Activated effector memory CD4-positive, alpha-beta T cell treated with Interleukin-2 at 50 U/mL for 16 hours (primary cell): ENCODE results near the gene RMI2.
"Not testable (repeated sequence)": the region's sequence is repeated elsewhere in the genome, so short reads cannot be mapped to it uniquely, and the experiment has no call there.

Experiments used
- DNase-seq: peaks from one replicate; pipeline ENCODE4 v3.0.0-alpha.2; 2020

RMI2 gene

DNA sequence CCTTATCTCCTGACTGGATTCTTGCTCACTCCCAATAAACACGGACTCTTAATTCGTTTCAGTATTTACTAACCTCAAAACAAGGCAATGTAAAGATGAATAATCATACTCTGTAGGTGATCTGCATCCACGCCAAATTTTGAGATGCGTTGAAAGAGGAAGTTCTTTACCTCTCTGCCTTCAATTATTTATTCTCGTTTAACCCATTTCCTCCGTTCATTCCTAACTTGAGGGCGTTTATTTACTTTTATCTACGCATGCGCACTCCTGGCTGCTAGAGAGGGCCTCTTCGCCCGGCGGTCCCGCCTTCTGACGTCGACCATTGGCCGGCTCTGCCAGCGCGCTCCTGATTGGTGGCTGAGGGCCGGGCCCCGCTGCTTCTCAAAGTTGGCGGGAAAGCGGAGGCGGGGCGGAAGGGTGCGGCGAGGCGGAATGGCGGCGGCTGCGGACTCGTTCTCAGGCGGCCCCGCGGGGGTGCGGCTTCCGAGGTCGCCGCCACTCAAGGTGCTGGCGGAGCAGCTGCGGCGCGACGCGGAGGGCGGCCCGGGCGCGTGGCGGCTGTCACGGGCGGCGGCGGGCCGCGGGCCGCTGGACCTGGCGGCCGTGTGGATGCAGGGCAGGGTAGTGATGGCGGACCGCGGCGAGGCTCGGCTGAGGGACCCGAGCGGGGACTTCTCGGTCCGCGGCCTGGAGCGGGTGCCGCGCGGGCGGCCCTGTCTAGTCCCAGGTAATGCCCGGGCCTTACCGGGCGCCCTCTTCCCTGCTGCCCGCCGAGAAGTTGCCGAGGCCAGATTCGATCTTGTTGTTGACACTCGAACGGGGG lies at the start of gene RMI2:
RMI2 (plus strand) TSS at position 420 of the 823 bp plus-strand sequence; CDS start at position 433, 13 bp downstream.
- DNase-seq: peak; percentile 95

DNA sequence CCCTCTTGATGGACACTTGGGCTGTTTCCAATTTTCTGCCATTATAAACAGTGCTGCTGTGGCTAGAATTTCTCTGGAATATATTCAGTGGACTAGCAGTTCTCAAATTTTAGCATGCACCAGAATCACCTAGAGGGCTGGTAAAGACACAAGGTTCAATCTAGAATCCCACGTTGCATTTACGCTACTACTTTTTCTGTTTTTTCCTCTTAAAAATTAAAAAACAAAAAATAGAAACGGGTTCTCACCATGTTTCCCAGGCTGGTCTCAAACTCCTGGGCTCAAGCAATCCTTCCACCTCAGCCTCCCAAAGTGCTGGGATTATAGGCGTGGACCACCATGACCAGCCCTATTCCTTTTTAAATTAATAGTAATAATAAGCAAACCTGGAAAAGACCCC lies 49.6 kb upstream of the RMI2 start:
- DNase-seq: no peak

DNA sequence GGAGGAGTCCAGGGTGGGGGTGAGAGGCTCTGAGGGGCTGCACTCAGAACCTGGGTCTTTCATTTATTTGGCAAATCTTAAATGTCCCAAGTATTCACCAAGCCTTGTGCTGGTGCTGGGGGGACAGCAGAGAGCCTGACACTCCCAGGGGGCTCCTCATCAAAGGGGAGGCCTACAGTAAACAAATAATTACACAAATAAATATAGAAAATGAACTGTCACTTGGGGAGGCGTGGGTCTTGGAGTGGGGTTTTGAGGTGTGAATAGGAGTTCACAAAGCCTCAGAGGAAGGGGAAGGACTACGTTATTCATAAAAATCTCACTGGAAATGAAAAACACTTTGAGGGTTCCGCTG lies 48.9 kb upstream of the RMI2 start:
- DNase-seq: no peak

DNA sequence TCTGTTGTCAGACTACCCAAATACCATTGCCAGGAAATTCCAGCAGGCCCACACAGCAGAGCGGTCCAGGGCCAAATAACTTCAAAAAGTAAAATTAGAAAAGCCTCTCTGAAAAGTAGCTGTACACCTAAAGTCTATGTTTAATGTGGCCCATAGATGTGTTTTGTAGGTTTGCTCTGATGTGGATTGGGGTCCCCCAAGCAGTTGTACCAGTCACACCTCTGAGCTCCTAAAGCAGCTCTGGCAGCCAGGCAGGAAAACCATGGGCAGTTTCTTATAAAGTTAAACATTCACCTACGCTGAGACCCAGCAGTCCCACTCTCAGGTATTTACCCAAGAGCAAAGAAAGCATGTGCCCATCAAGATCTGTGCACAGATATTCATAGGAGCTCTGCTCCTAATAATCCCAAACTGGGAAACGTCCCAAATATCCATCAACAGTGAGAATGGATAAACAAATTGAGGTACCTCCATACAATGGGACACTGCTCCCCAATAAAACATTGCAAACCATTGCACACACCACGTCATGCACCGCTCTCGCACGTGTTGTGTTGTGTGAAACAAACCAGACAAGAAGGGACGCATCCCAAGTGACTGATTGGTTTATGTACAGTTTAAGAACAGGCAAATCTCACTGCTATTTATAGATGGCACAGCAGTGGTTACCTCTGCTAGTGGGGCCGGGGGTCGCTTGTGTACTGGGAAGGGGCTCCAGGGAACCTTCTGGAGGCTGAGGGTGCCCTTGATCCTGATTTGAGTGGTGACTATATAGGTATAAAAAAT lies 48.4 kb upstream of the RMI2 start:
- no peak for DNase-seq

DNA sequence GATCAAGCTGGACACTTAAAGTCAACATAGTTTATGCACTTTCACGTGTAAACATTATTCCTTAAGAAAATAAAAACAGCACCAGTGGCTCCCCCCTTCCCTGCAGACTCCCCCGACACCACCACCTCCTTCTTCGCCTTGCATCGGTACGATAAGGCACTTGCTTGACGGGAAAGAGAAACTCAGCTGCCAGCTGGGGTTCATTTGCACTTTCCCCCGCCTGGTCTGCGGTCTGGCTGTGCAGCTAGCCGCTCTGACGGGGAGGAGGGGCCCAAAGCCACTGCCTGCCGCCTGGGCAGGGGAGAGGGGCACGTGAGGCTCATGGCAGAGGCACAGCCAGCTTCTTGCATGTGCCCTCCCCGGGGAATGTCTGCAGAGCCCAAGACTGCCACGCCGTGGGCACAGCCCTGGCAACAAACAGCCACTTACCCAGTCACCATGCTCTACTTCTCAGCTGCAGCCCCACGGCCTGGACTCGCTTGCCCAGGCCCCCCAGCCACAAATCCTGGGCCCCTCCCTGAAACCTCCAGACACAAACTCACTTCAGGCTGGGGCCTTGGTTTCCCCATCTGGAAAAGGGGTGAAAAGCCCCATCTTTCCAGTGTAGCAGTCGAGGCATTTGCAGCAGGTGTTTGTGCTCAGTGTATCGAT lies 47.6 kb upstream of the RMI2 start:
- peak; percentile 50 for DNase-seq

DNA sequence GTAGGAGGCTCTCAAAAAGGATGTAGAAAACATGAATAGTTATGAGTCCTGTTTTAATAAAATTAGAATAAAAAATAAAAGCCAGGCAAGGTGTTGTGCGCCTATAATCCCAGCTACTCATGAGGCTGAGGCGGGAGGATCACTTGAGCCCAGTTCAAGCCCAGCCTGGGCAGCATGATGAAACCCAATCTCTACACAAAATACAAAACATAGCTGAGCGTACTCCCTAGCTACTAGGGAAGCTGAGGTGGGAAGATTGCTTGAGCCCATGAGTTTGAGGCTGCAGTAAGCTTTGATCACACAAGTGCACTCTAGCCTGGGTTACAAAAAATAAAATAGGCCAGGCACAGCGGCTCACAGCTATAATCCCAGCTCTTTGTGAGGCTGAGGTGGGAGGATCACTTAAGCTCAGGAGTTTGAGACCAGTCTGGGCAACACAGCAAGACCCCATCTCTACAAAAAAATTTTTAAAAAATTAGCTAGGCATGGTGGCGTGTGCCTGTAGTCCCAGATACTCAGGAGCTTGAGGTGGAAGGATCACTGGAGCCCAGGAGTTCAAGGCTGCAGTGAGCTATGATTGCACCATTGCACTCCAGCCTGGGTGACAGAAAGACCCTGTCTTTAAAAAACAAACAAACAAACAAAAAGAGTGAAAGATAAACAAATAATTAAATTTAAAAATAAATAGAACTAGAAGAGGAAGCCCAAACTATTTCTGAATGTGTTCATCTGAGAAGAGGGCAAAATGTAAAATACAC lies 46.9 kb upstream of the RMI2 start:
- DNase-seq: no peak

DNA sequence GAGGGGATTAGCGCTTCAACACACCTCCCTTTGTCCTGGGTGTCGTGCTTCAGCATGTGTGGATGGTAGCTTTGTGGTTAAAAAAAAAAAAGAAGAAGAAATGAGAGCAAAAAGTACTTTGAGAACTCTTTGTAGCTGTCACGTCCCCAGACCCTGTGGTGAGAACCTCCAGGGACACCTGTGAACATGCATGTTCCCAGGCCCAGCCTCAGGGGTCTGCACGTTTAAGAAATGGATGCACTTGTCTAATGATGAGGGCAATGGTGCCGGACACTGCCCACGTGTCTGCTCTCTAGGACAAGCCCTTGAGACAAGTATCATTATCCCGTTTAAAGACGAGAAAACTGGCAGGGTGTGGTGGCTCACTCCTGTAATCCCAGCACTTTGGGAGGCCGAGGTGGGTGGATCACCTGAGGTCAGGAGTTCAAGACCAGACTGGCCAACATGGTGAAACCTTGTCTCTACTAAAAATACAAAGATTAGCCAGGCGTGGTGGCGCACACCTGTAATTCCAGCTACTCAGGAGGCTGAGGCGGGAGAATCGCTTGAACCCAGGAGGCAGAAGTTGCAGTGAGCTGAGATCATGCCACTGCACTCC lies 46.2 kb upstream of the RMI2 start:
- not testable (repeated sequence) for DNase-seq

DNA sequence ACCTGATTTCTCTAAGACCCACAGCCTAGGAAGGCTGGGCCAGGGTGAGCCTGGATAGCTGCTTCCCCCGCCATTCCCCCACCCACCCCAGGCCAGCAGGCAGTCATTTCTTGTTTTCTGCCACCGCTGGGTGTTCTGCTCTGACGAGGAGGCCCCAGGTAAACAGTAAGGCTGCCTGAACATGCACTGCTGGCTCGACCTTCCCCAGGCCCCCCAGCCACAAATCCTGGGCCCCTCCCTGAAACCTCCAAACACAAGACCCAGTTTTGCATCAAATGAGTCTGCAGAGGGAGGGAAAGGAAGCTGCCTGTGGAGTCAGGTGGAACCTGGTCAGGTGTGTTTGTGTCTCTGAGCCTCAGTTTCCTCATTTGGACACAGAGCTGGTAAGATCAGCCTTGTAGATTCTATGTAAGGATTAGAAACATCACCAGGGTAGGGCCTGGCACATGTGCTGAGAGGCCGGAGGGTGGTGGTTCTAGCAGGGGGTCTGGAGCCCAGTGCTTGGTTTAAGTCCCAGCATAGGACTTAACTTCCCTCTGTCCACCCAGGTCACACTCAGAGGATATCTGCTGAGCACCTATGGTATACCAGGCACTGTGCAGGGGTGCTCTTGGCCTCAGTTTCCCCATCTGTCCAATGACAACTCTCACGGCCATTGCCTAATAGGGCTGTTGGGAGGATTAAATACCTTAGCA lies 45.2 kb upstream of the RMI2 start:
- no peak for DNase-seq

DNA sequence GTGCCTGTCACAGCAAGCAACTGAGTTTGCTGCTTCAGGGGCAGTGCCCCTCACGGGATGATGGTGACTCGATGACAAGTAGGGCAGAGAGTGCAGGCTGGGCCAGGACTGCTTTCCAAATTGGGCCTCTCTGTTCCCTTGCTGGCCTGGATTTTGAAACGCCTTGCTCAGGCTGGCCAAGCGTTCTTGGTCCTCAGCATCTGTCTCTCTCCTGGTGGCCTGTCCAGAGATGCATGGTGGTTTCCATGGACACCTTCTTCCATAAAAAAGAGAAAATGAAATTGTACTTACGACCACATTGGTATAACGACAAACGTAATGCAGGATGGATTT lies 44.7 kb upstream of the RMI2 start:
- no peak for DNase-seq

DNA sequence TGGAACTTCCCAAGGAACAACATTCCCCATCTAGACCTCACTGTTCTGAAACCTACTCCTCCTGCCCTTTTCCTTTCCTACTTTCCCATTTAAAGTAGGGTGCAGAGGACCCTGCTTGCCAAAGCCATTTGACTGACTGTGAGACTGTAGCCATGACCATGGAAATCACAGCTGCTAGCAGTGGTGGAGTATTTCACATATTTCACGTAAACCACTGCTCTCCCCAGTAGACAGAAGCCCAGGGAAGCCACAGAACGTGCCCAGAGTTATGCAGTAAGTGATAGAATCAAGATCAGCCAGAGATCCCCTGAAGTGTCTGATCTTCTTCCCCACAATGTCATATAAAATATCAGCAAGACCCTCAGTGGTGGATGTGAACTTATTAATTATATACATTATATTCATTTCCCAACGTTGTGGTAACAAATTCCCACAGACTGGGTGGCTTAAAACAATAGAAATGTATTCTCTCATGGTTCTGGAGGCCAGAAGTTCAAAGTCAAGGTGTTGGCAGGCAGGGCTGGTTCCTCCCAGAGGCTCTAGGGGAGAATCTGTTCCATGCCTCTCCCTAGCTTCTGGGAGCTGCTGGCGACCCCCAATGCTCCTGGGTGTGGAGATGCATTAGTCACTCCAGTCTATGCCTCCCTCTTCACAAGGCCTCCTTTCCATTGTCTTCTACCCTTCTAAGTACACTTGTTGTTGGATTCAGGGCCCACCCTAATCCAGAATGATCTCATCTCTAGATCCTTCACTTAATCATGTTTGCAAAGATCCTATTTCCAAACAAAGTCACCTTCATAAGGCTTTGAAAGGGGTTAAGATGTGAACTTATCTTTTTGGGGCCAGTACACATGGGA lies 43.4 kb upstream of the RMI2 start:
- no peak for DNase-seq

DNA sequence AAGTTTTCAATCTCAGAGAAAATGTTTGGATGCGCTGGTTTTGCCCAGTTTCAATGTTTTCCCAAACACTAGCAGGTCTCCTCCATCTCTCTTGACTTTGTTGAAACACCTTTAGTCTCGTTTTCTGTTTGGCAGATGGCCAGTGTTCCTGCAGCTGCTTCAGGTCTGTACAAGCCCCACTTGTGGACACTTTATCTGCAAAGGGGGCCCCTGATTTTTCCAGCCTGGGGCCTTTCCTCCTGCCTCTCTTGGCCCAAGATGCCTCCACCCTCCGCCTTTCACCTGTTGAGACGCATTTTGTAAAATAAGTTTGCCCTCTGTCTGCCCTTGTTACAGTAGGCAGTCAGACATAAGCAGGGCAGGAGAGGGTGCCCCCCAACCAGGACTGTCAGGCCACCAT lies 42.3 kb upstream of the RMI2 start:
- no peak for DNase-seq

DNA sequence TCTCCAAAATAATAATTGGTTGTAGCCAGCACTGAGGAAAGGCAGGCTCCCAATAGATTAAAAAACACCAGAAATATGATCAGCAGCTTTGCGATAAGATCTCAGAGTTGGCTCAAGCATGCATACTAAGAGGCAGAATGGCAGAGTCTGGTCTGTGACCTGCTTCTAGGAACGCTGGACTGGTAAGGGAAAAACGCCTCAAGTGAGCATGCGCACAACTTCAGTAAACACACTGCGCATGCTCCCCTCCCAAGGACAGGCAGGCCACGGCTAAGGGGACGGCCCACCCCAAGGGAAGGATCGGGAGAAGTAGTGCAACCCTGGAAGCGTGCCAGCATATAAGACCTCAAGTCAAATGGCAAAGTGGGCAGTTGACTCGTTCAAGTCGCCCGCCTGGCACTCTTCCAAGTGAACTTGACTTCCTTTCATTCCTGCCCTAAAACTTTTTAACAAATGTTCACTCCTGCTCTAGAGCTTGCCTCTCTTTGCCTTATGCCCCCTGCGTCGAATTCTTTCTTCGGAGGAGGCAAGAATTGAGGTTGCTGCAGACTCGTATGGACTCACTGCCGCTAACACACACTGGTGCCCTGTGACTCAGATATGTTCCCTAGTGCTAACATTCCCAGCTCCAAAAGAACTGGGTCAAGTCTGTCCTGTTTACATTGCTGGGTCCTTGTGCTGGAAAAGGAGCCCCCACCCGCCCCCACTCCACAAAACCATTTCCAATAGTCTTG lies 41.7 kb upstream of the RMI2 start:
- DNase-seq: no peak

DNA sequence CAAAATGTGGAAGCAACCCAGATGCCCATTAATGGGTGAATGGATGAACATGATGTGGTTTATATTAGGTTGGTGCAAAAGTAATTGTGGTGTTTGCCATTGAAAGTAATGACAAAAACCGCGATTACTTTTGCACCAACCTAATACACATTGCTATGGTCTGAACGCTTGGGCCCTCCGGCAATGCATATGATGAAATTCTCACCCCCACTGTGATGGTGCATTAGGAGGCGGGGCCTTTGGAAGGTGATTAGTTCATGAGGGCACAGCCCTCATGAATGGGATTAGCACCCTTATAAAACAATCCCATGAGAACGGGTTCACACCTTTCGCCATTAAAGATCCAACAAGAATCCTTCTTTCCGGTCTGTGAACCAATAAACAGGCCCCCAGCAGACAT lies 38.9 kb upstream of the RMI2 start:
- no peak for DNase-seq

DNA sequence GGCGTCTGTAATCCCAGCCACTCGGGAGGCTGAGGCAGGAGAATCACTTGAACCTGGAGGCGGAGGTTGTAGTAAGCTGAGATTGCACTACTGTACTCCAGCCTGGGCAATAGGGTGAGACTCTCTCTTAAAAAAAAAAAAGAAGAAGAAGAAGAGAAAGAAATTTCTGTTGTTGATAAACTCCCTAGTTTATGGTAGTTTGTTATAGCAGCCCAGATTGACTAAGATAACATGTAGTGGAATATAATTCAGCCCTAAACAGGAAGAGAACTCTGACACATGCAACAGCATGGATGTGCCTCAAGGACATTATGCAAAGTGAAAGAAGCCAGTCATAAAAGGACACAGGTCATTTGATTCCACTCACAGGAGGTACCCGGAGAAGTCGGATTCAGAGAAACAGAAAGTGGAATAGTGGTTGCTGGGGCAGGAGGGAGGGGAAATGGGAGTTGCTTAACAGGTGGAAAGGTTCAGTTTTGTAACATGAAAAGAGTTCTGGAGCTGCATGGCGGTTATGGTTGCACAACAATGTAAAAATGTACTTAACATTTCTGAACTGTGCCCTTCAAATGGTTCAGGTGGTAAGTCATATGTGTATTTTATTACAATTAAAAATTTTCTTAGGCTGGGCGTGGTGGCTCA lies 38.1 kb upstream of the RMI2 start:
- no peak for DNase-seq

DNA sequence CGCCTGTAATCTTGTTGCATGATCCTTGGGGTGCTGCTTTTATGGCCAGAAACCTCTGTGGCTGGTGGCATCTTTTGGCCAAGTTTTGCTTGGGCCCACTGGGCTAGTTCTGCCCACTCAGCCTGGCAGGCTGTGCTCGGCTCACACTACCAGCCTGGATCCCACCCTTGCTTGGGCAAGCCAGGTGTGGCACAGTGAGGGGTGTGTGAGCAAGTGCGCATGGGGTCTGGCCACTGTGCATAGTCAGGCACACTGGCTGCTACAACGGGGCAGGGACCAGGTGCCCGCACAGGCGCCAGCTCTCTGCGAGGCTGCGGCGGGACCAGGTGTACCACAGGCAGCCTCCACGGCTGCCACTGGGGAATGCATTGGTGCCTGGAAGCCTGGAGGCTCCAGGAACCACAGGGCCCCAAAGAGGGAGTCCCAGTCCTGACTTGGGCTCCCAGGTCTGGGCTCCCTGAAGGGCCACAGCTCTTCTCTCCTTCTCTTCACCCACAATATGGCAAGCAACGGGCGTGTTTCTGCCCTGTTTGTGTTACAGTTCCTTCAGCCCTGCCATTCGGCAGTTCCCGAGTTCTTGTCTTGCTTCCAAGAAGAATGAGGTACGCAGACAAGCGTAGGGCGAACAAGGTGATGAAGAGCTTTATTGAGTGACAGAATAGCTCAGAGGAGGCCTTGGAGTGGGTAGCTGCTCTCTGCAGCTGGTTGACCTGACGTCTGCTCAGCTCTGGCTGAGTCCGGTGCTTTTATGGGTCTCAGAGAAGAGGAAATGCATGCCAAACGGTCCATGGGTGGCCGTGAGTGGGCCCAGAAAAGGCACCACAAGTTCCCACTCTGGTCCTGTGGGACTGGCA lies 37.4 kb upstream of the RMI2 start:
- DNase-seq: no peak

DNA sequence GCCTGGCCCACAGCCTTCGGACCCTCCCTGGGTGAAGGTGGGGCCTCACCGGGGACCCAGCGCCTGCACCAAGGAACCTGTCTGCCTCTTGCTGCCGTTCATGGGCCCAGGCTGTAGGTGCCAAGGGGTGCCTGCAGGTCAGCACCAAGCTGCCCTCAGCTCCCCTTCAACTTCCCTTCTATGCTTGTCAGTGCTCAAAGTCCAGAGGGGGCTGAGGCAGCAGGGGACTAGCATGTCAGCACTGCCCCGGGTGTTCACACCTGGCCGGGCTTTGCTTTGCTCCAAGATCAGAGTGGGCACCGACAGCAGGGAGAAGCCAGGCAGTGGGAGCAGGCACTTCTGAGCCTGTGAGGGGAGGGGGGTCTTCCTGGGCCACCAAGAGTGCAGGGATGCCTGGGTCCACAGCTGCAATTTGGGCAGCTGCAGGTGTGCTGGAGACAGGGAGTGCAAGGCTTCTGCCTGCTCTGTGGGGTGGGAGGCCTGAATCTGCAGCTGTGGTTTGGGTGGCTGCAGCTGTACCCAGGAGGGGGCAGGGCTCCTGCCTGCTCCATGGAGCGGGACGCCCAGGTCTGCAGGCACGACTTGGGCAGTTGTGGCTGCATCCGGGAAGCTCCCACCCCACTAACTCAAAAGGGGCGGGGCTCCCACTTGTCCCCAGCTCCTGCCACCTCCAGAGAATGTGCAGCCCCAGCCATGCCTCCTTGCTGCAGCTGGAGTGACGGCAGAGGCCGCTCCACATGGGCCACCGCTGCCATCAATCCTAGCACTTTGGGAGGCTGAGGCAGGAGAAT lies 36.6 kb upstream of the RMI2 start:
- no peak for DNase-seq

DNA sequence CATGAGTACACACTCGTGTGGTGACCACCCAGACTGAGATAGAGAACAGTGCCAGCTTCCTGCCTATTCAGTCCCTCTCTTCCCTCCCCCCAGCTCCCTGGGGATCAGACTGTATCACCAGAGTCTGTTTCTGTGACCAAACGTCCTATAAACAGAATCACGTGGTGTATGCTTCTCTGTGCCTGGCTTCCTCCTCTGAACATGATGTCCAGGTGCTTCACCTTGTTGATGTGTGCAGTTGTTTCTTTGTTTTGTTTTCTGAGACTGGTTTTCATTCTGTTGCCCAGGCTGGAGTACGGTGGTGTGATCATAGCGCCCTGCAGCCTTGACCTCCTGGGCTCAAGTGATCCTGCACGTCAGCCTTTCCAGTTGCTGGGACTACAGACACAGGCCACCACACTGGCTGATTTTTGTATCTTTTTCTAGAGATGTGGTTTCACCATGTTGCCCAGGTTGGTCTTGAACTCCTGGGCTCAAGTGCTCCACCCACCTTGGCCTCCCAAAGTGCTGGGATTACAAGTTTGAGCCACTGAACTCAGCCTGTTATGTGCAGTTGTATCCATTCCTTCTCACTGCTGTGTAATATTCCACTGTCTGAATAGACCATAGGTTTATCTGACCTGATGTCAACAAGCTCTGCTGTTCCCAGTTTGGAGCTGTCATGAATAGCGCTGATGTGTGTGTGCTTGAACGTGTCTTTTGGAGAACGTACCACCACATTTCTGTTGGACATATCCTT lies 35.2 kb upstream of the RMI2 start:
- no peak for DNase-seq

DNA sequence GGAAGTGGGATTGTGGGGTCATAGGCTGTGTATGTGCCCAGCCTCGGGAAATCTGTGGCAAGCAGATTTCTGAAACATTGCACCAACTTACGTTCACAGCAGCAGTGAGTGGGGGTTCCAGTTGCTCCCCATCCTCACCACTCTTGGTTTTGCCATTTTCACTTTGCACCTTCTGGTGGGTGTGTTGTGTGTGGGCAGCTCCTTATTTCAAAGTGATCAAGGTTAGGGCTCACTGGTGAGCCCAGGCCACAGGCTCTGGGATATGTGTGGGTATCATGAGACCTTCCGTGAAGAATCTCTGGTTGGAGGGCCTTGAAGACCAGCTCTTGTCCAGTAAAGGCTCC lies 34.7 kb upstream of the RMI2 start:
- no peak for DNase-seq
